K562 (cell line): Measurements from ENCODE around the gene NACAD. TPM values are rescaled to one million over a fixed set of nuclear protein-coding genes. Genes with fewer than 3 reads are reported as not detected.

Source experiments
- polyA plus RNA-seq, 8 experiments: library from polyadenylated mRNA; depleted of rRNA in 4 of 8; stranded (reverse) in 5 of 8; unstranded in 3 of 8; fragments of >200 nt; fragmentation: Nextera tagmentation in 2 of 8; fragmentation: Illumina TruSeq in 1 of 8; extraction: Ambion mirVana in 2 of 8; extraction: Trizol in 1 of 8; gene quantifications; 2 replicates each; pipeline versions ENCODE4 v1.2.1 to v1.2.3, GENCODE V29; 2011 to 2014; ENCODE audit warnings: inconsistent platforms in 1 of 8, missing spikeins in 1 of 8
- small RNA-seq: library from RNA; depleted of rRNA; stranded (forward); fragments of <200 nt; gene quantifications from one replicate; pipeline ENCODE3, GENCODE V24; 2014
- total RNA-seq, 7 experiments: library from RNA; depleted of rRNA in 6 of 7; stranded (reverse); fragments of >200 nt in 6 of 7; fragmentation: Illumina TruSeq in 2 of 7; extraction: Trizol in 2 of 7; gene quantifications; 2 replicates each; pipeline versions ENCODE4 v1.2.1 to v1.2.3, GENCODE V29; 2011 to 2021; ENCODE audit warnings: low replicate concordance in 1 of 7

NACAD gene
- total and polyA plus RNA-seq, 9 of the 15 experiments (the other 6 are each of a cell fraction or from before 2014, with no cell fraction given), result under 0.01 to 0.03 (median 0.02) TPM; not detected in 5

Small RNA genes within 50 kb of the gene (small RNA-seq; reads per million reads assigned to genes)
- 7.9 reads per million, percentile 94 among the genes with 10 or more reads in this experiment for gene SNORA5A
- not detected for gene SNORA5B
- 35.5 reads per million, percentile 97 among the genes with 10 or more reads in this experiment for gene SNORA5C

Other genes with a start within 250 kb of the NACAD start
- 380 and 497 TPM in 2 replicates for gene H2AZ2, start 240.9 kb downstream of the NACAD start, total RNA-seq (2014; rRNA removed)
- 286 and 296 TPM in 2 replicates for gene H2AZ2, start 240.9 kb downstream of the NACAD start, total RNA-seq (2014; rRNA removed; fragmentation: Illumina TruSeq; extraction: Trizol)
- 217 and 219 TPM in 2 replicates for gene H2AZ2, start 240.9 kb downstream of the NACAD start, total RNA-seq (2015; rRNA removed; fragmentation: Illumina TruSeq; extraction: Trizol)
- 273 and 286 TPM in 2 replicates for gene H2AZ2, start 240.9 kb downstream of the NACAD start, total RNA-seq (2021)
- 276 and 382 TPM in 2 replicates for gene H2AZ2, start 240.9 kb downstream of the NACAD start, polyA plus RNA-seq (2011; rRNA removed)
- gene H2AZ2, start 240.9 kb downstream of the NACAD start, polyA plus RNA-seq (2014; fragmentation: Illumina TruSeq; extraction: Trizol), result 213 and 246 TPM in 2 replicates
- gene H2AZ2, start 240.9 kb downstream of the NACAD start, polyA plus RNA-seq (2014; fragmentation: Nextera tagmentation; extraction: Ambion mirVana), result 100 to 1,000 TPM; 105 to 118 TPM
- gene H2AZ2, start 240.9 kb downstream of the NACAD start, polyA plus RNA-seq (2014; rRNA removed), result 295 and 305 TPM in 2 replicates
- 5.6 and 6.2 TPM in 2 replicates for gene PURB, start 203.4 kb downstream of the NACAD start, total RNA-seq (2014; rRNA removed)
- gene PURB, start 203.4 kb downstream of the NACAD start, total RNA-seq (2014; rRNA removed; fragmentation: Illumina TruSeq; extraction: Trizol), result 13.5 and 14.8 TPM in 2 replicates
- 10.6 and 11.2 TPM in 2 replicates for gene PURB, start 203.4 kb downstream of the NACAD start, total RNA-seq (2015; rRNA removed; fragmentation: Illumina TruSeq; extraction: Trizol)
- gene PURB, start 203.4 kb downstream of the NACAD start, total RNA-seq (2021), result 12.7 and 13.1 TPM in 2 replicates
- 7.3 and 8.3 TPM in 2 replicates for gene PURB, start 203.4 kb downstream of the NACAD start, polyA plus RNA-seq (2011; rRNA removed)
- gene PURB, start 203.4 kb downstream of the NACAD start, polyA plus RNA-seq (2014; fragmentation: Illumina TruSeq; extraction: Trizol), result 12.8 and 14.1 TPM in 2 replicates
- 1 to 10 TPM; 1.6 TPM for gene PURB, start 203.4 kb downstream of the NACAD start, polyA plus RNA-seq (2014; fragmentation: Nextera tagmentation; extraction: Ambion mirVana)
- 8.8 and 9.8 TPM in 2 replicates for gene PURB, start 203.4 kb downstream of the NACAD start, polyA plus RNA-seq (2014; rRNA removed)
- 0.16 and 0.23 TPM in 2 replicates for gene MYO1G, start 110.0 kb downstream of the NACAD start, total RNA-seq (2014; rRNA removed)
- 0.06 and 0.11 TPM in 2 replicates for gene MYO1G, start 110.0 kb downstream of the NACAD start, total RNA-seq (2014; rRNA removed; fragmentation: Illumina TruSeq; extraction: Trizol)
- 0.23 and 0.25 TPM in 2 replicates for gene MYO1G, start 110.0 kb downstream of the NACAD start, total RNA-seq (2015; rRNA removed; fragmentation: Illumina TruSeq; extraction: Trizol)
- gene MYO1G, start 110.0 kb downstream of the NACAD start, total RNA-seq (2021), result 0.62 and 0.72 TPM in 2 replicates
- 0.08 and 0.10 TPM in 2 replicates for gene MYO1G, start 110.0 kb downstream of the NACAD start, polyA plus RNA-seq (2011; rRNA removed)
- gene MYO1G, start 110.0 kb downstream of the NACAD start, polyA plus RNA-seq (2014; fragmentation: Illumina TruSeq; extraction: Trizol), result 0.04 and 0.26 TPM in 2 replicates
- under 1 TPM in 1 of 2 experiments, not detected in 1; 0.03 TPM for gene MYO1G, start 110.0 kb downstream of the NACAD start, polyA plus RNA-seq (2014; fragmentation: Nextera tagmentation; extraction: Ambion mirVana)
- gene MYO1G, start 110.0 kb downstream of the NACAD start, polyA plus RNA-seq (2014; rRNA removed), result 0.16 and 0.26 TPM in 2 replicates
- gene CCM2, start 88.8 kb downstream of the NACAD start, total RNA-seq (2014; rRNA removed), result 38.6 and 46.5 TPM in 2 replicates
- 9.5 and 12.4 TPM in 2 replicates for gene CCM2, start 88.8 kb downstream of the NACAD start, total RNA-seq (2014; rRNA removed; fragmentation: Illumina TruSeq; extraction: Trizol)
- 15.8 and 17.9 TPM in 2 replicates for gene CCM2, start 88.8 kb downstream of the NACAD start, total RNA-seq (2015; rRNA removed; fragmentation: Illumina TruSeq; extraction: Trizol)
- gene CCM2, start 88.8 kb downstream of the NACAD start, total RNA-seq (2021), result 33.9 and 35.2 TPM in 2 replicates
- gene CCM2, start 88.8 kb downstream of the NACAD start, polyA plus RNA-seq (2011; rRNA removed), result 28.8 and 35.2 TPM in 2 replicates
- gene CCM2, start 88.8 kb downstream of the NACAD start, polyA plus RNA-seq (2014; fragmentation: Illumina TruSeq; extraction: Trizol), result 25.9 and 30.9 TPM in 2 replicates
- 1 to 10 TPM in 1 of 2 experiments, under 1 TPM in 1; 0.41 to 2.0 TPM for gene CCM2, start 88.8 kb downstream of the NACAD start, polyA plus RNA-seq (2014; fragmentation: Nextera tagmentation; extraction: Ambion mirVana)
- 29.3 and 36.1 TPM in 2 replicates for gene CCM2, start 88.8 kb downstream of the NACAD start, polyA plus RNA-seq (2014; rRNA removed)
- 248 and 298 TPM in 2 replicates for gene TBRG4, start 22.7 kb upstream of the NACAD start, total RNA-seq (2014; rRNA removed)
- gene TBRG4, start 22.7 kb upstream of the NACAD start, total RNA-seq (2014; rRNA removed; fragmentation: Illumina TruSeq; extraction: Trizol), result 111 and 141 TPM in 2 replicates
- gene TBRG4, start 22.7 kb upstream of the NACAD start, total RNA-seq (2015; rRNA removed; fragmentation: Illumina TruSeq; extraction: Trizol), result 140 and 152 TPM in 2 replicates
- gene TBRG4, start 22.7 kb upstream of the NACAD start, total RNA-seq (2021), result 258 and 287 TPM in 2 replicates
- gene TBRG4, start 22.7 kb upstream of the NACAD start, polyA plus RNA-seq (2011; rRNA removed), result 278 and 317 TPM in 2 replicates
- 295 and 322 TPM in 2 replicates for gene TBRG4, start 22.7 kb upstream of the NACAD start, polyA plus RNA-seq (2014; fragmentation: Illumina TruSeq; extraction: Trizol)
- 10 to 100 TPM; 11.2 to 34.9 TPM for gene TBRG4, start 22.7 kb upstream of the NACAD start, polyA plus RNA-seq (2014; fragmentation: Nextera tagmentation; extraction: Ambion mirVana)
- 216 and 223 TPM in 2 replicates for gene TBRG4, start 22.7 kb upstream of the NACAD start, polyA plus RNA-seq (2014; rRNA removed)
- gene RAMP3, start 68.8 kb upstream of the NACAD start, total RNA-seq (2014; rRNA removed), result not detected in 2 replicates
- gene RAMP3, start 68.8 kb upstream of the NACAD start, total RNA-seq (2014; rRNA removed; fragmentation: Illumina TruSeq; extraction: Trizol), result not detected in 2 replicates
- not detected in 2 replicates for gene RAMP3, start 68.8 kb upstream of the NACAD start, total RNA-seq (2015; rRNA removed; fragmentation: Illumina TruSeq; extraction: Trizol)
- gene RAMP3, start 68.8 kb upstream of the NACAD start, total RNA-seq (2021), result not detected in 2 replicates
- not detected in 2 replicates for gene RAMP3, start 68.8 kb upstream of the NACAD start, polyA plus RNA-seq (2011; rRNA removed)
- not detected in 2 replicates for gene RAMP3, start 68.8 kb upstream of the NACAD start, polyA plus RNA-seq (2014; fragmentation: Illumina TruSeq; extraction: Trizol)
- gene RAMP3, start 68.8 kb upstream of the NACAD start, polyA plus RNA-seq (2014; fragmentation: Nextera tagmentation; extraction: Ambion mirVana), result not detected
- not detected in 2 replicates for gene RAMP3, start 68.8 kb upstream of the NACAD start, polyA plus RNA-seq (2014; rRNA removed)